Measurements from ENCODE around the gene PTPN18.

- TF ChIP-seq CTCF (IDR thresholded peaks at IDR 0.05) (peak; percentile 41 to 49 (median 45)), POLR2A (IDR thresholded peaks at IDR 0.05) (no peak)
Measured at GRCh38 chr2:130355578-130356431, at the start of gene PTPN18.
